Activated T-cell treated with anti-CD3 and anti-CD28 coated beads for 1 hour (primary cell): ENCODE results near the gene FBXL16.
A peak's percentile ranks its signal among the peaks of the same experiment; 100 is the strongest.

ENCODE experiments used
- DNase-seq: peaks from one replicate; pipeline ENCODE4 v3.0.0-alpha.2; 2020; ENCODE audit warnings: low read depth

The FBXL16 gene

GRCh38 chr16:660459-661183 is 45.0 kb downstream of the FBXL16 start:
- peak; percentile 52 for DNase-seq

GRCh38 chr16:660132-660458 is 45.5 kb downstream of the FBXL16 start:
- DNase-seq: no peak

DNA sequence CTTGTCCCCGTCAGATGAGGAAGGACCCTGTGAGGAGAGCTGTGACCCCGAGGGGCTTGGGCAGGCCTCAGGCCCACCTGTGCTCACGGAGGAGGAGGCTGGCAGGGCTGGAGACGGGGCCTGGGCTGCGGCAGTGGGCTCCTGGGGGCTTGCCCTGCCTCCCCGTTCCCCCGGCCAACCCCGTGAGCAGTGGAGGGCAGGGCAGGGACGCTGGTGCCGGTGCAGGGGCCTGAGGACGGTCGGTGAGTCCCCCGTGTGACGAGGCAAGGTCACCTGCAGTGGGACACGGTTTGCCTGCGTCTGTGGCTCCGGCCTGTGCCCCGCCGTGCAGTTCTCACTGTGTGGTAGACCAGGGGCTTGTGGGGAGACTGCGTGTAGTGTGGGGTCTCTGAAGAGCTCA is 46.0 kb downstream of the FBXL16 start:
- no peak for DNase-seq

DNA sequence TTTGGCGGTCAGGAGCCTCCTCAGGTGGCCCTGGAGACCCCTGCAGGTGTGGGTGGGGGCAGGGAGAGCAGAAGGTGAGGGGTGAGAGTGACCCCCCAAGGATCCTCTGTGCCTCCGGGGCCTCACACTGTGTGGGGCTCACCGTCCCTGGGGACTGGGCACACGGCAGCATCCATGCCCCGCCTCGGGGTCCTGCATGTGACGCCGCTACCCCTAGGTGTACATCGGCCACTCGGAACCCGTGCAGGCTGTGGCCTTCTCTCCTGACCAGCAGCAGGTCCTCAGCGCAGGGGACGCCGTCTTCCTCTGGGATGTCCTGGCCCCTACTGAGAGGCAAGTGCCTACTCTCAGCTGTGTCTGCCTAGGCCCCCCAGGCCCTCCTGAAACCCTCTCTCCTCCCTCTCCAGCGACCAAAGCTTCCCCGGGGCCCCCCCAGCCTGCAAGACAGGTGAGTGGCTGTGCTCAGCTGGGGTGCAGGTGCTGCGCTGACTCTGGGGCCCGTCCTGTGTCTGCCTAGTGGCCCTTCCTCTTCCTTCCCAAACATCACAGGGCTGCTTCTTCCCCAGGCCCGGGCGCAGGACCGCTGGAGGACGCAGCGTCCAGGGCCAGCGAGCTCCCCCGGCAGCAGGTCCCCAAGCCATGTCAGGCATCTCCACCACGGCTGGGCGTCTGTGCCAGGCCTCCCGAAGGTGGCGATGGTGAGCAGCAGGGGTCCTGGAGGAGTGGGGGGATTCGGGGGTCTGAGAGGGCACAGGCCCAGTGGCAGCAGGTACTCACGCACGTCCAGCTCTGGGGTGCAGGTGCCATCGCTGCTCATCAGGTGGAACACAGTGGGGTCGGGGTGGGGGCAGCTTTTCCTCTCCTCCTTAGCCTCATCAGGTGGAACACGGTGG is 46.7 kb downstream of the FBXL16 start:
- no peak for DNase-seq

GRCh38 chr16:657487-657886 is 48.1 kb downstream of the FBXL16 start:
- no peak for DNase-seq

DNA sequence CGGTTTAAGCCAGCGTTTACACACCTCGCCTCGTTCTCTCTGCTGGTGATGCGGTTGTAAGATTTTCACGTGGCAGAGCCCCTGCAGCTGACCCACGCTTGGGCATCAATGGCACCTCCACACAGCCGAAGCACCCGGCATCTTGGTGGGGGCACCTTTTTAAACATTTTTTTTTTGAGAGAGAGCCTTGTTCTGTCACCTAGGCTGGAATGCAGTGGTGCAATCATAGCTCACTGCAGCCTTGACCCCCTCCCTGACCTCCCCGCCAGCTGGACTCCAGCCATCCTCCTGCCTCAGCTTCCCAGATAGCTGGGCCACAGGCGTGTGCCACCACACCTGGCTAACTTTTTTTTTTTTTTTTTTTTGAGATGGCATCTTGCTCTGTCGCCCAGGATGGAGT is 51.6 kb downstream of the FBXL16 start:
- DNase-seq: no peak

GRCh38 chr16:652454-653305 is 52.9 kb downstream of the FBXL16 start:
- no peak for DNase-seq

GRCh38 chr16:651844-652243 is 53.8 kb downstream of the FBXL16 start:
- DNase-seq: no peak

GRCh38 chr16:649631-650030 is 56.0 kb downstream of the FBXL16 start:
- no peak for DNase-seq

GRCh38 chr16:648781-649589 is 56.6 kb downstream of the FBXL16 start, which contains the start of gene WDR90:
TSS of gene WDR90 (plus strand) at chr16:649365. CDS start at chr16:649417, 52 bp downstream.
- DNase-seq: peak; percentile 89

DNA sequence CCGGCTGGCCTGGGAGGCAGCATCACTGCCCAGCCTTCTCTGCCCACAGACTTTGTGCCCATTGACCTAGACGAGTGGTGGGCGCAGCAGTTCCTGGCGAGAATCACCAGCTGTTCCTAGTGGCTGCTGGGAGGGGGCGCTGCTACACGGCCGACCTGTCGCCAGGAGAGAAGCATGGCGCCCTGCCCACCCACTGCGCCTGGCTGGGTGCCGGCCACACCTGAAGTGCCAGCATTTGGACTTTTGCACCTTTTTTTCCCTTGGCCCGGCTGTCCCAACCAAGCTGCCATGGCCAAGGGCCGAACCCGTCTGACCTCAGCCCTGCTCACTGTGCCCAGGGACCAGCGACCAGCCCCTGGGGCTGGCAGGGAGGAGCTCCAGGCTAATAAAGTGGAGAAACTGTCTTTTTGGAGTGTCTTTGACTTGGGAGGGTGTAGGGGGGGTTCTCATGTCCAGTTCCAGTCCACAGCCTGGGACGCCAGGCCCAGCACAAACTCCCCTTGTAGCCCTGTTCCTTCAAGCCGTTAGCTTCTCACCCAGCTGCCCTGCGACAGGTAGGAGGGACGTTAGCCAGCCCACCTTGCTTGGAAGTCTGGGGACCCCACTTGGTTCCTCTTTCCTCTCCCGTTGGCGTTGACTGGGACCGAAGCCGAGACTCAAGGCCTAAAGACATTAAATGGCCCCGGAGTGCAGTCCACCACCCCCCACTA is 57.4 kb downstream of the FBXL16 start:
- DNase-seq: no peak

DNA sequence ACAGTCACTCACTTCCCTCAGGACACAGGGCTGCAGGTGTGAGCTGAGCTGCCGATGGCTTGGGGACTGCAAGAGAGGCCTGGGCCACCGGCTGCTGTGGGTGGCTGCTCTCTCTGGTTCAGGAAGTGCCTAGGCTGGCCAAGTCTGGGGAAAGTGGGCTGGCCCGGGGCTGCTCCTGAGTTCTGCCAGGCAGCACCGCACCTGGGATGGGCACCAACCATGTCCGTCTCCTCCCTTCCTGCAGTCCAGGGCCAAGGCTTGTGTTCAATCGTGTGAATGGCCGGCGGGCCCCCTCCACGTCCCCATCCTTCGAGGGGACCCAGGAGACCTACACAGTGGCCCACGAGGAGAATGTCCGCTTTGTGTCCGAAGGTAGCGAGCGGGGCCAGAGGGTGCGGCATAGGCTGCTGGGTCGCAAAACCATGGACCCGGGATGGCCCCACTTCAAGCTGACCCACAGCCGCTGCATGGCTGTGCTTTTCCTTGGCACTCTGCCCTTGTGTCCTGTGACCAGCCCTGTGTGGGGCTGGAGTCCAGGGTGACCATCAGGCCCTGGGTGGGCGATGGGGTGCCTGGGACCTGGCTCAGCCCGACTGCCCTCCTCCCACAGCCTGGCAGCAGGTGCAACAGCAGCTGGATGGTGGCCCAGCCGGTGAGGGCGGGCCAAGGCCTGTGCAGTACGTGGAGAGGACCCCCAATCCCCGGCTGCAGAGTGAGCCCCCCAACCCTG is 58.3 kb downstream of the FBXL16 start:
- DNase-seq: no peak

GRCh38 chr16:646679-647172 is 58.9 kb downstream of the FBXL16 start:
- DNase-seq: no peak

DNA sequence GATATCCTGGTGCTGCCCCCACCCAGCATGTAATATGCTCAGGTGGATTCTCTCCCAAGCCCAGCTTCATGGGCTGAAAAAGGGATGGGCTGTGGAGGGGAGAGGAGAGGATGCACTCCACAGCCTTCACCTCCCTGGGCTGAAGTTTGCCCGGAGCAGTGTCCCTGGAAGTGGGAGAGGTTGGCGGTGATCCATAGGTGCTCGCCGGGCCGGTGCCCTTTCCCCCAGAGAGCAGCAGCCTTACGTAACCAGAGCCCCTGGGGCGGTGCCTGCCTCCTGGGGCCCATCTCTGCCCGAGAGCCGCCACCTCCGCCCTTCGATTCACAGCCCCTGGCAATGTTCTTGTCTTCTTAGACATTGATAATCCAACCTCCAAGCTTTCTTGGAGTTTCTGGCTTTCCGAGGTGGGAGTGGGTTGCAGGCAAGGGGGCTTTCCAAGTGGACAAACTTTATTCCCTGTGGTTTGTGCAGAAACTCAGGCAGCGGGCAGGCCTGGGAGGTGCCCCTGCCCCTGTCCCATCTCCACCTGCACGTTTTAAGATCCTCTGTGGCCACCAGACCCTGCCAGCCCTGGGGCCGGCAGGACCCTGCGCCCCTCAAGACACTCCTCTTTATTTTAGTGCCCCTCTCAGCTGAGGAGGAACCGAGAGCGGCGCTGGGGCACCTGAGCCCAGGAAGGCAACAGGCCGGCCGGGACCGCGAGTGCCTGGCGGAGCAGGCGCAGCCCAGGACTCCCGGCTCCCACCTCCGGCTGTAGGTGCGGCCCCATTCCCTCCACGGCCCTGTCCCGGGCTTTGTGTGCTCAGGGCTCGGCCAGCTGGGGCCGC is 59.5 kb downstream of the FBXL16 start:
- DNase-seq: no peak

GRCh38 chr16:644556-644955 is 61.0 kb downstream of the FBXL16 start:
- DNase-seq: no peak

DNA sequence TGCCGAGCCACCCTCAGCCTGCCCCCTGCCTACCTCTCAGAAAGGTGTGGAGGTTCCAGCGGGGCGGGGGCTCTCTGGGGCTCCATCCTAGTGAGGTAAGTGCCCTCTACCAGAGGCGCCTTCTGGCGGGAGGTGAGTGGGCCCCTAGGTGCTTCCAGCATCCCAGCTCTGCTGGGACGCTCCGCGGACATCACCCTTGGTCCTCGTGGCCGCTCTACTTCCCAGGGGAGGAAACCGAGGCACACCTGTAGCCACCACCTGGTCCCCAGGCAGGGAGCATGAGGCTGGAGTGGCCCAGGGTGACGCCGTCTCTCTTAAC is 62.6 kb downstream of the FBXL16 start:
- no peak for DNase-seq
